Fibroblast of lung (primary cell): ENCODE measurements around the gene RLIM. TPM values are rescaled to one million over a fixed set of nuclear protein-coding genes. Genes with fewer than 3 reads are reported as not detected.

Source experiments
- DNase-seq, 2 donors: peaks; one replicate each; pipeline versions ENCODE4 v3.0.0 to v3.0.0-alpha.2; 2010; ENCODE audit warnings: low read depth in 2 of 2
- H2AFZ ChIP-seq: 2 replicates; pipeline ENCODE4 v1.5.1; 2012; ENCODE audit warnings: low read length, control low read depth, inconsistent platforms
- H3K27ac ChIP-seq: 2 replicates; pipeline ENCODE4 v1.5.1; 2011; ENCODE audit warnings: low read length, control low read depth; ENCODE audit not compliant: insufficient read depth
- H3K27me3 ChIP-seq: 2 replicates; pipeline ENCODE4 v1.5.1; 2011; ENCODE audit warnings: mild to moderate bottlenecking, low read length; ENCODE audit not compliant: control insufficient read depth, insufficient read depth
- H3K36me3 ChIP-seq: 2 replicates; pipeline ENCODE4 v1.5.1; 2011; ENCODE audit warnings: low read length; ENCODE audit not compliant: control insufficient read depth, insufficient read depth
- H3K4me1 ChIP-seq: 2 replicates; pipeline ENCODE4 v1.5.1; 2011; ENCODE audit warnings: low read length; ENCODE audit not compliant: control insufficient read depth, insufficient read depth; ENCODE audit errors: extremely low read depth
- H3K4me2 ChIP-seq: 2 replicates; pipeline ENCODE4 v1.5.1; 2011; ENCODE audit warnings: low read length, control low read depth; ENCODE audit not compliant: insufficient read depth; ENCODE audit errors: extremely low read depth
- H3K4me3 ChIP-seq, 4 experiments: fragments of 200-600 bp in 1 of 4; sonication (generic) in 1 of 4; replicated peaks in 1 of 4; 2 replicates each; pipeline ENCODE4 v1.5.1; 2011 to 2016; ENCODE audit warnings: low read length in 4 of 4, low read depth in 3 of 4, mild to moderate bottlenecking in 3 of 4, control low read depth in 2 of 4, inconsistent platforms in 1 of 4, mixed read lengths in 1 of 4; ENCODE audit not compliant: insufficient read depth in 1 of 4; ENCODE audit errors: control extremely low read depth in 1 of 4
- H3K79me2 ChIP-seq: 2 replicates; pipeline ENCODE4 v1.5.1; 2012; ENCODE audit warnings: mild to moderate bottlenecking, low read length, inconsistent platforms; ENCODE audit not compliant: control insufficient read depth, insufficient read depth
- H3K9ac ChIP-seq: 2 replicates; pipeline ENCODE4 v1.5.1; 2011; ENCODE audit warnings: mild to moderate bottlenecking, low read length, control low read depth; ENCODE audit not compliant: insufficient read depth
- H3K9me3 ChIP-seq: 2 replicates; pipeline ENCODE4 v1.5.1; 2012; ENCODE audit warnings: low read depth, low read length; ENCODE audit not compliant: control insufficient read depth, insufficient read depth
- H4K20me1 ChIP-seq: 2 replicates; pipeline ENCODE4 v1.5.1; 2011; ENCODE audit warnings: low read length; ENCODE audit not compliant: control insufficient read depth, insufficient read depth; ENCODE audit errors: extremely low read depth
- EZH2 ChIP-seq: IDR thresholded peaks from 2 replicates; pipeline ENCODE4 v1.5.1; 2012; ENCODE audit warnings: low read length, control low read depth, mild to moderate bottlenecking; ENCODE audit errors: missing control alignments
- polyA plus RNA-seq, 2 donors: library from polyadenylated mRNA; depleted of rRNA in 1 of 2; stranded (reverse) in 1 of 2; unstranded in 1 of 2; fragments of >200 nt; gene quantifications; 2 replicates each; pipeline ENCODE4 v1.2.1, GENCODE V29; 2011 to 2012; ENCODE audit warnings: missing spikeins in 1 of 2
- total RNA-seq: library from RNA; depleted of rRNA; stranded (reverse); fragments of >200 nt; gene quantifications from 2 replicates; pipeline ENCODE4 v1.2.1, GENCODE V29; 2014
- TF ChIP-seq, protein P1 (sequence below), 2 donors: IDR thresholded peaks in 1 of 2; conservative IDR thresholded peaks in 1 of 2; 1 replicate in 1 of 2; 2 replicates in 1 of 2; pipeline ENCODE4 v1.5.1; 2011 to 2012; ENCODE audit warnings: low read length in 2 of 2, control low read depth in 1 of 2, inconsistent platforms in 1 of 2, low read depth in 1 of 2, mild to moderate bottlenecking in 1 of 2

The RLIM gene
- total and polyA plus RNA-seq, 2 donors (not counting 1 experiment from before 2014, with no cell fraction given), result 29.9 to 57.0 TPM

DNA sequence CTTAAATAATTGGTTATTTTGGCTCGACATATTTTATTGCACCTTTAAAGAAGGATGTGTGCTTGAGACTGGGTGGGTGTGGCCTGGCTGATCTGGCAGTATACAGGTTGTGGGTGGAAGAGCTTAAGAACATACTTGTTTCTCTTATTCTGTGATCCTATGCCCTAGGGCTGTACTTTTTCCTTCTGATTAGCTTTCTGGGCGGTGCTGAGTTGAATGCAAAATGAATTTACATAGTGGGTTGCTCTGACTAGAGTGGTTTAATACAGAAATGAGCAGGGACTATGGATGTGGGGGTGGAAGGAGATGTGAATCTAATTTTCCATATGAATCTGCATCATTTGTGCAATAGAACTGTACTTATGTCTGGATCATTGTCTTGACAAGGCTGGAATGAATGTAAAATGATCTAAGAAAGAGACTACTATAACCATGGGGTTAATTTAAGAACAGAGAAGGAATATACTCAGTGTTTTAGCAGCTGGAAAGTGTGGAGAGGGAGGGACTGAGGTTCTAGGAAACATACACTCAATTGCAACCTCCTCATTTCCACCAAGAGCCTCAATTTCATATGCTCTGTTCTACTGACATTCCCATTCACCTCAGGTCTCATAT is 73.7 kb downstream of the RLIM start:
- Histone ChIP-seq H3K27me3 (no peaks in the 10 kb centered on the region), H3K4me2 (no peak overlapping the region), H3K36me3 (no peaks in the 10 kb centered on the region), H3K27ac (no peak overlapping the region), H3K9me3 (no peaks in the 10 kb centered on the region), H3K4me3 (no peak overlapping the region), H3K9ac (no peak overlapping the region), H3K4me1 (peaks cover 3% of the 10 kb centered on the region), H2AFZ (no peak overlapping the region), H3K79me2 (no peaks in the 10 kb centered on the region), H4K20me1 (no peaks in the 10 kb centered on the region)
- no peak for DNase-seq
- no peak for TF ChIP-seq EZH2
- TF ChIP-seq, protein P1, sequence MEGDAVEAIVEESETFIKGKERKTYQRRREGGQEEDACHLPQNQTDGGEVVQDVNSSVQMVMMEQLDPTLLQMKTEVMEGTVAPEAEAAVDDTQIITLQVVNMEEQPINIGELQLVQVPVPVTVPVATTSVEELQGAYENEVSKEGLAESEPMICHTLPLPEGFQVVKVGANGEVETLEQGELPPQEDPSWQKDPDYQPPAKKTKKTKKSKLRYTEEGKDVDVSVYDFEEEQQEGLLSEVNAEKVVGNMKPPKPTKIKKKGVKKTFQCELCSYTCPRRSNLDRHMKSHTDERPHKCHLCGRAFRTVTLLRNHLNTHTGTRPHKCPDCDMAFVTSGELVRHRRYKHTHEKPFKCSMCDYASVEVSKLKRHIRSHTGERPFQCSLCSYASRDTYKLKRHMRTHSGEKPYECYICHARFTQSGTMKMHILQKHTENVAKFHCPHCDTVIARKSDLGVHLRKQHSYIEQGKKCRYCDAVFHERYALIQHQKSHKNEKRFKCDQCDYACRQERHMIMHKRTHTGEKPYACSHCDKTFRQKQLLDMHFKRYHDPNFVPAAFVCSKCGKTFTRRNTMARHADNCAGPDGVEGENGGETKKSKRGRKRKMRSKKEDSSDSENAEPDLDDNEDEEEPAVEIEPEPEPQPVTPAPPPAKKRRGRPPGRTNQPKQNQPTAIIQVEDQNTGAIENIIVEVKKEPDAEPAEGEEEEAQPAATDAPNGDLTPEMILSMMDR (conservative IDR thresholded peaks at IDR 0.05 in 1 of 2, IDR thresholded peaks at IDR 0.05 in 1 of 2; ENCODE audit: low read depth in 1 of 2, low read length in 2 of 2), result no peak

DNA sequence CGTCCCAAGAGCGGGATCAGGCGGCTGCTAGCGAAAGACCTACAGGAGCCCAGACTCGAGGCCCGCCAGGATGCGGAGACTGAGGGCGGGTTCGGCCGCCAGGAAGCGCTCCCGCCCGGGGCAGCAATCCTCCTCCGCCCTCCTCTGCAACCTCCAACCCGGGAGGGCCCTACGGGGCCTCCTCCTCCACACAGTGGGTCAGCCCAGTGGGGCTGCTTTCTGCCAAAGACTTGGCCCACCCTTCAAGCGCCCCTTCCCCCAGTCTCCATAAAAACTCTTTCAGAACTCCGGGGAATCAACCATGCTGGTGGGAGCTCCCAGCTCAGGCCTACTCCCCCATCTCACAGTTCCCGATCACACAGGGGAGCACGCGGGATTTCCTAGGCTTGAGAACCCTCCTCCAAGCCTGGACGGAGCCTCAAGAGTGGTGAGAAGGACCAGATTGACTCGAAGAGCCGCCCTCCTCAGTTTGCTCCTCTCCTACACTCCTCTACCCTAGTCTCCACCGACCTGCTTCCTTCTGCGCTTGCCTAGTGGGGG is 77.5 kb downstream of the RLIM start:
- Histone ChIP-seq H3K36me3 (no peaks in the 10 kb centered on the region), H3K79me2 (no peaks in the 10 kb centered on the region), H3K4me1 (peaks cover 3% of the 10 kb centered on the region), H3K9ac (peak overlapping the region; percentile 44), H3K27ac (peak overlapping the region; percentile 59), H2AFZ (peak overlapping the region; percentile 37), H3K9me3 (no peaks in the 10 kb centered on the region), H3K27me3 (no peaks in the 10 kb centered on the region), H3K4me3 (peak overlapping the region in 3 of 4 experiments; percentile 23 to 56 (median 40)), H3K4me2 (peak overlapping the region; percentile 32), H4K20me1 (no peaks in the 10 kb centered on the region)
- TF ChIP-seq, protein P1 (conservative IDR thresholded peaks at IDR 0.05 in 1 of 2, IDR thresholded peaks at IDR 0.05 in 1 of 2; ENCODE audit: low read depth in 1 of 2, low read length in 2 of 2), result peak in 1 of 2 donors; percentile 4
- no peak for TF ChIP-seq EZH2
- DNase-seq, result peak; percentile 38 to 47

DNA sequence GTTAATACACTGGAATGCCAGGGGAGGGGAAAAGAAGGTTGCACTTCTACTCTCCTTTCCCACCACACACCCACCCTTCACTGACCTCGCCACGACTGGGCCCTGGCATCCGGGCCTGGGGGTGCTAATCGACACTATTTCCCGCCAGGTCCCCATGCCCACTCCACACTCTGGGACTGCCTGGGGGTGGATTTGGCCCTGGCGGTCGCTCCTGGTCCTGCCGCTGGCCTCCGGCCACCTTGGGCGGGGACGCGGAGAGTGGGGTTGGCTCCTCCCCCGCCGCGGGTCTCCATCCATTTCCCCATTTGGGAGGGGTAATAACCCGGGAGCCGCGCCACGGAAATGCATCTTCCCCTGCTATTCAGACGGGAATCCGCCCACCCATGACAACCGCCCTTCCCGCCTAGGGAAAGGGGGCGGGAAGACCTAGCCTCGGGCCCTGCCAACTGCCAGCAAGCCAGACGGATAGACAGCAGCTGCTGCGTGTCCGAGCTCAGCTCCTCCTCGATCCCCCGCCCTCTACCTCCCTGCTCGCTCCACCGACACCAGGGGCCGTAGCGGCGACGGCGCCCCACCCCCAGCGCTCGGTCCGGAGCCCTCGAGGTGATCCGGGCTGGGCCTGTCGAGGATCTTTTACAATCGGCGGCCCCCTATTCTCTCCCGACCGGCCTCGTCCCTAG is 78.1 kb downstream of the RLIM start:
- Histone ChIP-seq H3K9ac (peak overlapping the region; percentile 44), H3K9me3 (no peaks in the 10 kb centered on the region), H3K4me3 (peak overlapping the region; percentile 8 to 56 (median 42)), H3K27me3 (no peaks in the 10 kb centered on the region), H2AFZ (no peak overlapping the region), H3K27ac (peak overlapping the region; percentile 59), H3K36me3 (no peaks in the 10 kb centered on the region), H3K4me1 (peaks cover 3% of the 10 kb centered on the region), H4K20me1 (no peaks in the 10 kb centered on the region), H3K4me2 (peak overlapping the region; percentile 28), H3K79me2 (no peaks in the 10 kb centered on the region)
- no peak for TF ChIP-seq EZH2
- TF ChIP-seq, protein P1 (conservative IDR thresholded peaks at IDR 0.05 in 1 of 2, IDR thresholded peaks at IDR 0.05 in 1 of 2; ENCODE audit: low read depth in 1 of 2, low read length in 2 of 2), result peak; percentile 30 to 32
- peak; percentile 89 to 90 for DNase-seq
